ENCODE data around the gene HOXC6.

DNA sequence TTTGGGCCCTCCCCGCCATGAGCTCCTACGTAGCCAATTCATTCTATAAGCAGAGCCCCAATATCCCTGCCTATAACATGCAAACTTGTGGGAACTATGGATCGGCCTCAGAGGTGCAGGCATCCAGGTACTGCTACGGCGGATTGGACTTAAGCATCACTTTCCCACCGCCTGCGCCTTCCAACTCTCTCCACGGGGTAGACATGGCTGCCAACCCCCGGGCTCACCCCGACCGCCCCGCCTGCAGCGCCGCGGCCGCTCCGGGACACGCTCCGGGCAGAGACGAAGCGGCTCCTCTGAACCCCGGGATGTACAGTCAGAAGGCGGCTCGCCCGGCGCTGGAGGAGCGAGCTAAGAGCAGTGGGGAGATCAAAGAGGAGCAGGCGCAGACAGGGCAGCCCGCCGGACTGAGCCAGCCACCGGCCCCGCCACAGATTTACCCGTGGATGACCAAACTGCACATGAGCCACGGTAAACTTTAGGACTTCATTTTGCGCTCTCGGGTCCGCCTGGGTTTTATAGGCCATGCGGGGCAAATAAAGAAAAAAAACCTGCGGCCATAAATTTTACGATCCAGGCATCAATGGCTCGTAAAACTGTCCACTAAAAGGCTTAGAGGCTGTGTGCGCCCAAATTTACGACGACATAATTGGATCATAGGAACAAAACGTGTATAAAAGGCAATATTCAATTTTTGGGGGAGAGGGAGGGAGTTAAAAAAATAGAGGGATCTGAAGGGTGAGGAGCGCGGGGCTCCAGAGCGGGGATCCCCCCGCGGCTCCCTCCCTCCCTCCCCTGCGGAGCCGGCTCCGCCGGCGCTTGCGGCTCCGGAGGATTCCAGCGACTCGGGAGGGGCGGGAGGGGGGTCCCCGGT is 5.1 kb downstream of the HOXC6 start:
- TF ChIP-seq, protein P1, sequence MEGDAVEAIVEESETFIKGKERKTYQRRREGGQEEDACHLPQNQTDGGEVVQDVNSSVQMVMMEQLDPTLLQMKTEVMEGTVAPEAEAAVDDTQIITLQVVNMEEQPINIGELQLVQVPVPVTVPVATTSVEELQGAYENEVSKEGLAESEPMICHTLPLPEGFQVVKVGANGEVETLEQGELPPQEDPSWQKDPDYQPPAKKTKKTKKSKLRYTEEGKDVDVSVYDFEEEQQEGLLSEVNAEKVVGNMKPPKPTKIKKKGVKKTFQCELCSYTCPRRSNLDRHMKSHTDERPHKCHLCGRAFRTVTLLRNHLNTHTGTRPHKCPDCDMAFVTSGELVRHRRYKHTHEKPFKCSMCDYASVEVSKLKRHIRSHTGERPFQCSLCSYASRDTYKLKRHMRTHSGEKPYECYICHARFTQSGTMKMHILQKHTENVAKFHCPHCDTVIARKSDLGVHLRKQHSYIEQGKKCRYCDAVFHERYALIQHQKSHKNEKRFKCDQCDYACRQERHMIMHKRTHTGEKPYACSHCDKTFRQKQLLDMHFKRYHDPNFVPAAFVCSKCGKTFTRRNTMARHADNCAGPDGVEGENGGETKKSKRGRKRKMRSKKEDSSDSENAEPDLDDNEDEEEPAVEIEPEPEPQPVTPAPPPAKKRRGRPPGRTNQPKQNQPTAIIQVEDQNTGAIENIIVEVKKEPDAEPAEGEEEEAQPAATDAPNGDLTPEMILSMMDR (IDR thresholded peaks at IDR 0.05) = no peak
- no peak for TF ChIP-seq POLR2A (IDR thresholded peaks at IDR 0.05)
